Thyroid gland (tissue), 4 donors: Measurements from ENCODE around the gene BCL6. TPM values are rescaled to one million over a fixed set of nuclear protein-coding genes. Genes with fewer than 3 reads are reported as not detected.

Experiments
- DNase-seq, 2 donors: peaks; one replicate each; pipeline ENCODE4 v3.0.0-alpha.2; 2019
- H3K27ac ChIP-seq, 3 donors: fragments of 200-600 bp; sonication (generic); 1 replicate in 2 of 3; 2 replicates in 1 of 3; pipeline ENCODE4 v1.5.1; 2016 to 2019; ENCODE audit warnings: mild to moderate bottlenecking in 1 of 3, moderate library complexity in 1 of 3
- H3K27me3 ChIP-seq: fragments of 200-600 bp; sonication (generic); one replicate; pipeline ENCODE4 v1.5.1; 2019
- H3K36me3 ChIP-seq, 2 donors: fragments of 200-600 bp; sonication (generic); one replicate each; pipeline ENCODE4 v1.5.1; 2016 to 2019
- H3K4me1 ChIP-seq, 2 donors: fragments of 200-600 bp; sonication (generic); one replicate each; pipeline ENCODE4 v1.5.1; 2017 to 2019
- H3K4me3 ChIP-seq, 3 donors: fragments of 200-600 bp; sonication (generic); replicated peaks in 1 of 3; 1 replicate in 2 of 3; 2 replicates in 1 of 3; pipeline ENCODE4 v1.5.1; 2016; ENCODE audit warnings: mild to moderate bottlenecking in 1 of 3
- H3K9me3 ChIP-seq: fragments of 200-600 bp; sonication (generic); one replicate; pipeline ENCODE4 v1.5.1; 2017
- CTCF ChIP-seq, 6 experiments: fragments of 200-600 bp in 3 of 6; fragments of 450-650 bp in 3 of 6; sonication (generic) in 3 of 6; IDR thresholded peaks; one replicate each; pipeline ENCODE4 v1.5.1; 2016 to 2019; ENCODE audit warnings: antibody characterized with exemption in 6 of 6, mild to moderate bottlenecking in 2 of 6, inconsistent platforms in 1 of 6, moderate library complexity in 1 of 6
- POLR2A ChIP-seq, 2 donors: fragments of 450-650 bp; IDR thresholded peaks; one replicate each; pipeline ENCODE4 v1.6.1; 2017; ENCODE audit warnings: antibody characterized with exemption in 2 of 2, mild to moderate bottlenecking in 2 of 2, moderate library complexity in 1 of 2
- WGBS, 2 donors: methylation state at CpG; one replicate each; pipeline ENCODE4 v1.1.5; 2017; 5-methylcytosine and 5-hydroxymethylcytosine counted together
- intact Hi-C: fragments of 100-400 bp; cut with DNase I; formaldehyde crosslinking; loops from one replicate; pipeline ENCODE4 v1.15.1; 2023
- total RNA-seq, 4 donors: library from RNA; depleted of rRNA; stranded (reverse); fragments of >200 nt; gene quantifications; one replicate each; pipeline ENCODE4 v1.2.3, GENCODE V29; 2016

Gene BCL6
- total RNA-seq, 4 donors from 2014 or later = 40.3 to 109 (median 67.2) TPM

- no peaks in the 10 kb centered on the region for H3K36me3 ChIP-seq
- TF ChIP-seq CTCF (IDR thresholded peaks at IDR 0.05) = no peak
- TF ChIP-seq POLR2A (IDR thresholded peaks at IDR 0.05) = no peak
- intact Hi-C loops = no loop called here
- no peak overlapping the region for H3K27ac ChIP-seq
- no peak overlapping the region for H3K4me3 ChIP-seq
- no peaks in the 10 kb centered on the region for H3K4me1 ChIP-seq
- DNase-seq = no peak
- H3K9me3 ChIP-seq = no peaks in the 10 kb centered on the region
- no peaks in the 10 kb centered on the region for H3K27me3 ChIP-seq
- WGBS, 2 donors = 85 to 86% methylated on average over 5 of the region's 5 CpGs
These were observed 44.0 kb upstream of the BCL6 start for GRCh38 chr3:187788984-187789857.

- Histone ChIP-seq H3K27me3 (no peaks in the 10 kb centered on the region), H3K27ac (no peak overlapping the region), H3K4me1 (peaks cover 0 to 5% of the 10 kb centered on the region in 2 donors), H3K36me3 (no peaks in the 10 kb centered on the region), H3K4me3 (no peak overlapping the region), H3K9me3 (no peaks in the 10 kb centered on the region)
- TF ChIP-seq POLR2A (IDR thresholded peaks at IDR 0.05) = no peak
- no peak for TF ChIP-seq CTCF (IDR thresholded peaks at IDR 0.05)
- 35 to 37% methylated on average over 2 of the region's 2 CpGs for WGBS, 2 donors
- peak; percentile 51 to 64 for DNase-seq
- intact Hi-C loops = no loop called here
These were observed 37.8 kb upstream of the BCL6 start for GRCh38 chr3:187783098-187783497.

- H3K27me3 ChIP-seq = no peaks in the 10 kb centered on the region
- WGBS, 2 donors = 90 to 91% methylated on average over 3 of the region's 3 CpGs
- H3K4me1 ChIP-seq = peaks cover 0 to 5% of the 10 kb centered on the region in 2 donors
- no peak overlapping the region for H3K4me3 ChIP-seq
- DNase-seq = no peak
- H3K36me3 ChIP-seq = no peaks in the 10 kb centered on the region
- no peaks in the 10 kb centered on the region for H3K9me3 ChIP-seq
- no peak overlapping the region for H3K27ac ChIP-seq
- intact Hi-C loops = no loop called here
- no peak for TF ChIP-seq POLR2A (IDR thresholded peaks at IDR 0.05)
- TF ChIP-seq CTCF (IDR thresholded peaks at IDR 0.05) = no peak
These were observed 36.7 kb upstream of the BCL6 start for GRCh38 chr3:187782006-187782405.

- Histone ChIP-seq H3K36me3 (no peaks in the 10 kb centered on the region), H3K27me3 (no peaks in the 10 kb centered on the region), H3K4me3 (no peak overlapping the region), H3K27ac (no peak overlapping the region), H3K4me1 (peaks cover 0 to 5% of the 10 kb centered on the region in 2 donors), H3K9me3 (no peaks in the 10 kb centered on the region)
- no peak for DNase-seq
- intact Hi-C loops = no loop called here
- 88% methylated on average over 2 of the region's 2 CpGs for WGBS, 2 donors
- TF ChIP-seq POLR2A (IDR thresholded peaks at IDR 0.05) (no peak), CTCF (IDR thresholded peaks at IDR 0.05) (no peak)
These were observed 35.7 kb upstream of the BCL6 start for GRCh38 chr3:187781001-187781400.

- intact Hi-C loops = no loop called here
- 95 to 96% methylated on average over 2 of the region's 2 CpGs for WGBS, 2 donors
- no peak overlapping the region for H3K27ac ChIP-seq
- H3K27me3 ChIP-seq = no peaks in the 10 kb centered on the region
- TF ChIP-seq CTCF (IDR thresholded peaks at IDR 0.05) (no peak), POLR2A (IDR thresholded peaks at IDR 0.05) (no peak)
- H3K4me1 ChIP-seq = peaks cover 0 to 5% of the 10 kb centered on the region in 2 donors
- no peaks in the 10 kb centered on the region for H3K36me3 ChIP-seq
- H3K4me3 ChIP-seq = no peak overlapping the region
- DNase-seq = no peak
- H3K9me3 ChIP-seq = no peaks in the 10 kb centered on the region
These were observed 33.5 kb upstream of the BCL6 start for GRCh38 chr3:187778726-187779125.
